Stomach (tissue), 4 donors: ENCODE results near the gene EFHC2.

ENCODE experiments used
- POLR2A ChIP-seq, 4 donors: fragments of 450-650 bp; IDR thresholded peaks; one replicate each; pipeline ENCODE4 v1.6.1; 2016; ENCODE audit warnings: antibody characterized with exemption in 4 of 4, control low read depth in 2 of 4, mild to moderate bottlenecking in 1 of 4, moderate library complexity in 1 of 4
- POLR2AphosphoS5 ChIP-seq, 3 donors: sonication (generic); formaldehyde crosslinking; IDR thresholded peaks; one replicate each; pipeline ENCODE4 v1.6.1; 2016; ENCODE audit warnings: antibody characterized with exemption in 3 of 3
- TF ChIP-seq, protein P1 (sequence below), 7 experiments: fragments of 450-650 bp in 4 of 7; fragments of 200-600 bp in 3 of 7; sonication (generic) in 3 of 7; IDR thresholded peaks; one replicate each; pipeline ENCODE4 v1.5.1; 2016 to 2019; ENCODE audit warnings: antibody characterized with exemption in 7 of 7, control low read depth in 2 of 7, mild to moderate bottlenecking in 1 of 7

DNA sequence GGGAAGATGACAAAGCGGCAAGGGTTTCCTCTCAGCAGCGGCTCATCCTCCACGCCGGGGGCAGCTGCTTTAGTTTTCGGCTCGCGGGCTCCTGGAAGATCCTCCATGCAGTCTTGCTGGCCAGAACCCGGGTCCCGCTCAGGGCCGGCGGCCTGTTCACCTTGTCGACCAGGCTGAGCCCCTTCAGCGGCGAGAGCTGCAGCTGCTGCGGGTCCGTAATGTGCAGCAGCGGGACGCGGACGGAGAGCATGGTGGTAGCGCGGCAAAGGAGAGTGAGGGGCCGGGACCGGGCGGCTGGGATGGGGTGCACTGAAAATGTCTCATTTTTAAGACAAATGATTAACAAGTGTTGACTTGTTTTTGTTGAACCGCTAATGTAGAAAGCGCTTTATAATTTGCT, 33.2 kb downstream of the EFHC2 start:
- TF ChIP-seq, protein P1, sequence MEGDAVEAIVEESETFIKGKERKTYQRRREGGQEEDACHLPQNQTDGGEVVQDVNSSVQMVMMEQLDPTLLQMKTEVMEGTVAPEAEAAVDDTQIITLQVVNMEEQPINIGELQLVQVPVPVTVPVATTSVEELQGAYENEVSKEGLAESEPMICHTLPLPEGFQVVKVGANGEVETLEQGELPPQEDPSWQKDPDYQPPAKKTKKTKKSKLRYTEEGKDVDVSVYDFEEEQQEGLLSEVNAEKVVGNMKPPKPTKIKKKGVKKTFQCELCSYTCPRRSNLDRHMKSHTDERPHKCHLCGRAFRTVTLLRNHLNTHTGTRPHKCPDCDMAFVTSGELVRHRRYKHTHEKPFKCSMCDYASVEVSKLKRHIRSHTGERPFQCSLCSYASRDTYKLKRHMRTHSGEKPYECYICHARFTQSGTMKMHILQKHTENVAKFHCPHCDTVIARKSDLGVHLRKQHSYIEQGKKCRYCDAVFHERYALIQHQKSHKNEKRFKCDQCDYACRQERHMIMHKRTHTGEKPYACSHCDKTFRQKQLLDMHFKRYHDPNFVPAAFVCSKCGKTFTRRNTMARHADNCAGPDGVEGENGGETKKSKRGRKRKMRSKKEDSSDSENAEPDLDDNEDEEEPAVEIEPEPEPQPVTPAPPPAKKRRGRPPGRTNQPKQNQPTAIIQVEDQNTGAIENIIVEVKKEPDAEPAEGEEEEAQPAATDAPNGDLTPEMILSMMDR (IDR thresholded peaks at IDR 0.05): no peak
- no peak for TF ChIP-seq POLR2AphosphoS5 (IDR thresholded peaks at IDR 0.05)
- no peak for TF ChIP-seq POLR2A (IDR thresholded peaks at IDR 0.05)
